Left kidney (tissue), 2 donors: ENCODE data around the gene NCAPD2. TPM values are rescaled to one million over a fixed set of nuclear protein-coding genes. Genes with fewer than 3 reads are reported as not detected.

Experiments used
- DNase-seq: peaks from one replicate; pipeline ENCODE4 v3.0.0-alpha.2; 2013
- polyA plus RNA-seq: library from polyadenylated mRNA; unstranded; fragments of 120-200 nt; gene quantifications from one replicate; pipeline ENCODE4 v1.2.1, GENCODE V29; 2013; ENCODE audit not compliant: insufficient read length

NCAPD2 gene
- polyA plus RNA-seq, 1 donor, result 83.5 TPM

- no peak for DNase-seq
Observed at GRCh38 chr12:6574576-6575295, 80.8 kb downstream of the NCAPD2 start.

GRCh38 chr12:6575648-6576047 is 81.7 kb downstream of the NCAPD2 start:
- DNase-seq, result no peak

Other genes with a start within 250 kb of the NCAPD2 start
- gene PLEKHG6, start 183.4 kb upstream of the NCAPD2 start, polyA plus RNA-seq, result 5.6 TPM
- gene TNFRSF1A, start 152.0 kb upstream of the NCAPD2 start, polyA plus RNA-seq, result 89.8 TPM
- gene SCNN1A, start 118.5 kb upstream of the NCAPD2 start, polyA plus RNA-seq, result 80.1 TPM
- 58.2 TPM for gene LTBR, start 109.9 kb upstream of the NCAPD2 start, polyA plus RNA-seq
- gene CD27, start 49.1 kb upstream of the NCAPD2 start, polyA plus RNA-seq, result 1.2 TPM
- 15.4 TPM for gene TAPBPL, start 42.1 kb upstream of the NCAPD2 start, polyA plus RNA-seq
- gene VAMP1, start 23.4 kb upstream of the NCAPD2 start, polyA plus RNA-seq, result 13.5 TPM
- 170 TPM for gene MRPL51, start 840 bp upstream of the NCAPD2 start, polyA plus RNA-seq
- gene GAPDH, start 40.4 kb downstream of the NCAPD2 start, polyA plus RNA-seq, result 1,959 TPM
- 14.5 TPM for gene IFFO1, start 61.9 kb downstream of the NCAPD2 start, polyA plus RNA-seq
- 33.4 TPM for gene NOP2, start 74.2 kb downstream of the NCAPD2 start, polyA plus RNA-seq
- gene CHD4, start 113.3 kb downstream of the NCAPD2 start, polyA plus RNA-seq, result 328 TPM
- gene LPAR5, start 141.9 kb downstream of the NCAPD2 start, polyA plus RNA-seq, result 0.91 TPM
- 6.0 TPM for gene ACRBP, start 153.3 kb downstream of the NCAPD2 start, polyA plus RNA-seq
- 109 TPM for gene ING4, start 169.0 kb downstream of the NCAPD2 start, polyA plus RNA-seq
- gene ZNF384, start 195.3 kb downstream of the NCAPD2 start, polyA plus RNA-seq, result 98.0 TPM
- 12.1 TPM for gene PIANP, start 206.7 kb downstream of the NCAPD2 start, polyA plus RNA-seq
- gene COPS7A, start 229.9 kb downstream of the NCAPD2 start, polyA plus RNA-seq, result 61.9 TPM